ENCODE measurements around the gene TPM2. TPM values are rescaled to one million over a fixed set of nuclear protein-coding genes. Genes with fewer than 3 reads are reported as not detected.

TPM2 gene
- polyA plus RNA-seq, 1 of the 3 experiments (the other 2 are of a cell fraction), result 620 TPM

- TF ChIP-seq USF1 (IDR thresholded peaks at IDR 0.05; ENCODE audit: borderline replicate concordance, low read depth), result no peak
- TF ChIP-seq FOXJ3 (CRISPR knock-in tag; IDR thresholded peaks at IDR 0.05), result 0 out of 2 replicates have a peak, but pooled peaks have one; percentile 20
- TF ChIP-seq TAF1 (IDR thresholded peaks at IDR 0.05; ENCODE audit: borderline replicate concordance, low read depth, low read length), result peak; percentile 86
- TF ChIP-seq TEAD4 (IDR thresholded peaks at IDR 0.05; ENCODE audit: borderline replicate concordance, insufficient read depth), result 0 out of 2 replicates have a peak, but pooled peaks have one; percentile 49
- TF ChIP-seq EZH2phosphoT487 (IDR thresholded peaks at IDR 0.05; ENCODE audit: borderline replicate concordance, low read depth), result no peak
- TF ChIP-seq EP300 (IDR thresholded peaks at IDR 0.05; ENCODE audit: borderline replicate concordance in 1 of 2, low read depth in 1 of 2, low read length in 1 of 2), result peak in 1 of 2 experiments; percentile 62; a peak in 1 of 4 replicates
- peak; percentile 59; the same call in 1 of the 2 replicates for TF ChIP-seq POLR2AphosphoS5 (IDR thresholded peaks at IDR 0.05; ENCODE audit: low read depth, low read length)
- 0 out of 2 replicates have a peak, but pooled peaks have one; percentile 45 for TF ChIP-seq TCF12 (IDR thresholded peaks at IDR 0.05)
- peak; percentile 27 for TF ChIP-seq RCOR1 (IDR thresholded peaks at IDR 0.05; ENCODE audit: low read length)
Measured at GRCh38 chr9:35732185-35732799, 42.6 kb upstream of the TPM2 start, which contains the start of the genes CREB3 and TLN1 (continued).

- under 1% methylated on average over 26 of the region's 47 CpGs for WGBS (ENCODE audit: low lambda C conversion rate)
- no peak overlapping the region for H2AFZ ChIP-seq (ENCODE audit: low read depth)
- no peaks in the 10 kb centered on the region for H3K27me3 ChIP-seq (ENCODE audit: insufficient read depth)
- no peak for DNase-seq
- CTCF ChIA-PET, result interaction anchor here (0.8 to 9.7 kb wide), 22 partner anchors 10 to 193 kb away, joined by 3 to 103 read pairs (median 4); partner anchors contain the start of genes ARHGEF39, CCDC107, GBA2 and HINT2
- H4K20me1 ChIP-seq (ENCODE audit: insufficient read depth), result peaks cover 21% of the 10 kb centered on the region
- peaks cover 38 to 48% of the 10 kb centered on the region in 2 experiments for H3K4me1 ChIP-seq (ENCODE audit: control insufficient read depth in 1 of 2, insufficient read depth in 2 of 2, low read depth in 1 of 2, low read length in 1 of 2)
- peaks cover 19 to 28% of the 10 kb centered on the region in 2 experiments for H3K36me3 ChIP-seq (replicated peaks in 1 of 2; ENCODE audit: control insufficient read depth in 1 of 2, insufficient read depth in 2 of 2, low read length in 1 of 2)
- no peaks in the 10 kb centered on the region for H3K9me2 ChIP-seq
- peak overlapping the region; percentile 94 for H3K9ac ChIP-seq
- H3K4me3 ChIP-seq (ENCODE audit: low read depth in 2 of 2, low read length in 1 of 2), result peak overlapping the region; percentile 89 to 96
- peaks cover 63% of the 10 kb centered on the region for H3F3A ChIP-seq (replicated peaks; ENCODE audit: insufficient read depth)
- TF ChIP-seq FOXM1 (IDR thresholded peaks at IDR 0.05; ENCODE audit: low read depth), result no peak
- peak; percentile 47 for TF ChIP-seq MXI1 (IDR thresholded peaks at IDR 0.05; ENCODE audit: low read depth, low read length)
- H3K27ac ChIP-seq (ENCODE audit: low read depth in 2 of 2, low read length in 1 of 2), result peak overlapping the region; percentile 88 to 94
- POLR2A ChIA-PET, result interaction anchor here (0.8 to 3.1 kb wide), 12 partner anchors 12 to 73 kb away, joined by 3 to 28 read pairs (median 7); partner anchors contain the start of genes ARHGEF39, CCDC107, GBA2 and RGP1
- peak overlapping the region; percentile 91 for H3K4me2 ChIP-seq
- peaks cover 81% of the 10 kb centered on the region for H3K79me2 ChIP-seq (ENCODE audit: insufficient read depth)
- no peaks in the 10 kb centered on the region for H3K9me3 ChIP-seq
Measured at GRCh38 chr9:35731415-35732184, 41.9 kb upstream of the TPM2 start.

GRCh38 chr9:35730486-35730854 is 40.7 kb upstream of the TPM2 start:
- H3K79me2 ChIP-seq (ENCODE audit: insufficient read depth), result peaks cover 90% of the 10 kb centered on the region
- TF ChIP-seq TEAD4 (IDR thresholded peaks at IDR 0.05; ENCODE audit: borderline replicate concordance, insufficient read depth), result no peak
- no peak for TF ChIP-seq TCF12 (IDR thresholded peaks at IDR 0.05)
- no peak for TF ChIP-seq ELF1 (IDR thresholded peaks at IDR 0.05)
- TF ChIP-seq CTCF (IDR thresholded peaks at IDR 0.05), result no peak
- no peak for TF ChIP-seq FOXJ3 (CRISPR knock-in tag; IDR thresholded peaks at IDR 0.05)
- peaks cover 15 to 30% of the 10 kb centered on the region in 2 experiments for H3K36me3 ChIP-seq (replicated peaks in 1 of 2; ENCODE audit: control insufficient read depth in 1 of 2, insufficient read depth in 2 of 2, low read length in 1 of 2)
- H3K4me3 ChIP-seq (ENCODE audit: low read depth in 2 of 2, low read length in 1 of 2), result peak overlapping the region; percentile 89 to 96
- H3K27ac ChIP-seq (ENCODE audit: low read depth in 2 of 2, low read length in 1 of 2), result peak overlapping the region; percentile 88 to 94
- H3K4me2 ChIP-seq, result peak overlapping the region; percentile 91
- H3K9me3 ChIP-seq, result no peaks in the 10 kb centered on the region
- H3K4me1 ChIP-seq (ENCODE audit: control insufficient read depth in 1 of 2, insufficient read depth in 2 of 2, low read depth in 1 of 2, low read length in 1 of 2), result peaks cover 38 to 43% of the 10 kb centered on the region in 2 experiments
- peaks cover 18% of the 10 kb centered on the region for H4K20me1 ChIP-seq (ENCODE audit: insufficient read depth)
- H3F3A ChIP-seq (replicated peaks; ENCODE audit: insufficient read depth), result peaks cover 57% of the 10 kb centered on the region
- no peaks in the 10 kb centered on the region for H3K9me2 ChIP-seq
- DNase-seq, result no peak
- 93% methylated on average over 2 of the region's 2 CpGs for WGBS (ENCODE audit: low lambda C conversion rate)
- CTCF ChIA-PET, result interaction anchor here (0.6 to 9.7 kb wide), 12 partner anchors 16 to 192 kb away, joined by 3 to 103 read pairs (median 5); partner anchors contain the start of genes ARHGEF39, CCDC107, RMRP and TESK1
- no peaks in the 10 kb centered on the region for H3K27me3 ChIP-seq (ENCODE audit: insufficient read depth)
- H2AFZ ChIP-seq (ENCODE audit: low read depth), result no peak overlapping the region
- peak overlapping the region; percentile 94 for H3K9ac ChIP-seq
- POLR2A ChIA-PET, result interaction anchor here (1.6 to 3.1 kb wide), 2 partner anchors 18 to 55 kb away, joined by 6 to 28 read pairs; partner anchors contain the start of genes GBA2 and RGP1

Data from SK-N-SH (cell line).